SK-N-MC (cell line): ENCODE measurements around the gene SYCN.

Experiments used
- DNase-seq: peaks from one replicate; pipeline ENCODE4 v3.0.0-alpha.2; 2011; ENCODE audit warnings: low read depth, low spot score
- H3K27ac ChIP-seq: fragments of 200-600 bp; sonication (generic); 2 replicates; pipeline ENCODE4 v1.5.1; 2016; ENCODE audit warnings: mixed run types
- H3K36me3 ChIP-seq: fragments of 200-600 bp; sonication (generic); 2 replicates; pipeline ENCODE4 v1.6.1; 2017; ENCODE audit warnings: antibody characterized with exemption, low read length, mixed read lengths; ENCODE audit not compliant: insufficient read depth
- H3K4me3 ChIP-seq: fragments of 200-600 bp; sonication (generic); 2 replicates; pipeline ENCODE4 v1.5.1; 2016
- H3K9ac ChIP-seq: fragments of 200-600 bp; sonication (generic); 2 replicates; pipeline ENCODE4 v1.8.0; 2017; ENCODE audit warnings: mixed run types, mixed read lengths; ENCODE audit not compliant: insufficient read length
- H3K9me3 ChIP-seq: fragments of 200-600 bp; sonication (generic); 2 replicates; pipeline ENCODE4 v1.6.1; 2017; ENCODE audit warnings: low read depth, mild to moderate bottlenecking, antibody characterized with exemption, low read length, moderate library complexity, mixed read lengths
- EZH2 ChIP-seq: fragments of 200-600 bp; sonication (generic); IDR thresholded peaks from one replicate; pipeline ENCODE4 v1.6.1; 2017; ENCODE audit warnings: antibody characterized with exemption
- FOXP2 ChIP-seq: optimal IDR thresholded peaks from 2 replicates; pipeline ENCODE3; 2011; ENCODE audit warnings: mild to moderate bottlenecking, moderate library complexity; ENCODE audit not compliant: insufficient read depth; ENCODE audit errors: extremely low read length, control extremely low read depth
- POLR2AphosphoS5 ChIP-seq: IDR thresholded peaks from 2 replicates; pipeline ENCODE4 v1.6.1; 2012; ENCODE audit warnings: mild to moderate bottlenecking, low read depth, low read length, borderline replicate concordance

The SYCN gene

DNA sequence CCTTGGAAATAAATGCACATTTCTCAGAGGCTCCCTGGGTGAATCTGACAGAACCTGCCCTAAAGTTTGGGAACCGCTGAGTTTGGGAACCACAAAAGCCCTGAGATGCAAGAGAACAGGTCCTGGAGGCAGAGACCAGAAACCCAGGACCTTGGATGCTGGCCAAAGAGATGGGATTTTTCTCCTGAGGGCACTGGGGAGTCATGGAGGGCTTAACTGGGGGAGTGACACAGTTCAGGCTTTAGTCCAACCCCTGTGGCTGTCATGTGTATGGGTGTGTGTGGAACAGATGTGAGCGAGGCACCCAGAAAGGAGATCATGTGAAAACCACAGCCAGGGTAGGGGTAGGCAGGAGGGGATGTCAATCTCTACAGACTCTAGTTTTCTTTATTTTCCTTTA lies 11.2 kb downstream of the SYCN start:
- TF ChIP-seq FOXP2 (no peak), POLR2AphosphoS5 (no peak), EZH2 (no peak)

DNA sequence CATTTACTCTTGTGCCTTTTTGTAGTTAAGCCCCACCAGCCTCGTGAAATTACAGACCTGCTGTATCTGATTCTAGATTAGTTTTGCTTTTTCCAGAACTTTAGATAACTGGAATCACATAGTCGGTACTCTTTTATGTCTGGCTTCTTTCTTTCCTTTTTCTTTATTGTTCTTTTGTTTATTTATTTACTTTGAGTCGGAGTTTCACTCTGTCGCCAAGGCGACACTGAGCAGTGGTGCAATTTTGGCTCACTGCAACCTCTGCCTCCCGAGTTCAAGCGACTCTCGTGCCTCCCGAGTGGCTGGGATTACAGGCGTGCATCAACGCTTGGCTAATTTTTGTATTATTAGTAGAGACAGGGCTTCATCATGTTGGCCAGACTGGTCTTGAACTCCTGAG lies 13.3 kb downstream of the SYCN start:
- DNase-seq, result no peak
- TF ChIP-seq FOXP2, result no peak
- TF ChIP-seq EZH2, result no peak
- TF ChIP-seq POLR2AphosphoS5, result no peak
- Histone ChIP-seq H3K9ac (no peak overlapping the region), H3K36me3 (no peaks in the 10 kb centered on the region), H3K9me3 (no peaks in the 10 kb centered on the region), H3K4me3 (no peak overlapping the region), H3K27ac (no peak overlapping the region)

More for the DNA sequence above, 11.2 kb downstream of the SYCN start:
- Histone ChIP-seq H3K9me3 (no peaks in the 10 kb centered on the region), H3K9ac (no peak overlapping the region), H3K36me3 (no peaks in the 10 kb centered on the region), H3K27ac (no peak overlapping the region), H3K4me3 (no peak overlapping the region)
- no peak for DNase-seq

DNA sequence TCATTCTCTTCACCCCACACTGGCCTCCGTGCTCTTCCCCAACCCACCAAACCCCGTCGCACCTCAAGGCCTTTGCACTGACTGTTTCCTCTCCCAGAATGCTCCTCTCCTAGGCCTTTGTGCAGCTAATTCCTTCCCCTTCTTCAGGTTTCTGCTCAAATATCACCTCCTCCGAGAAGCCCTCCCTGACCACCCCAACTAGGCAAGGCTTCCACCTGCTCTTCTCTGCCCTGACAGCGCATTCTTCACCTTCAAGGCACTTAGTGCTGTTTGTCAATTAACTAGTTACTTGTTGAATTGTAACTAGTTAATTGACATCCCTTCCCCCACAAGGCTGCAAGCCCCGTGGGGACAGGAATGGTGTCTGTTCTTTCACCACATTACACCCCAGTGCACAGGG lies 15.1 kb downstream of the SYCN start:
- no peak for DNase-seq
- TF ChIP-seq EZH2, result no peak
- no peak for TF ChIP-seq POLR2AphosphoS5
- TF ChIP-seq FOXP2, result no peak

DNA sequence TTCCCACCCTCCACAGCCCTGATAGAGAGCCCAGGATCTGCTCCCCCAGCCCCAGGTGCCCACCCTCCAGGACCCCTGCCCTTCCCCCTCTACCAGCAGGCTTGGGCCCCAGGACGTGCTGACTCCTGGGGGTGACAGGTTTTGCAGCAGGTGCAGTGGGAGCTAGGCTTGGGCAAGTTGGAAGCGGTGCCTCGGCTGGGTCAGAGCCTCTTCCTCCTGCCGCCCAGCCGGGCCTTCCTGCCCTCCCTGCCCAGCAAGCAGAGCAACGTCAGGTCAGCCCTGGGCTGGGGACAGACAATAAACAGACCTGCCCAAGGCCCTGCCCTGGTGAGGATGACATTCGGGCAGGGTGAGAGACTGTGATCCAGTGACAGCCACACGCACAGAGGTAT lies 16.5 kb downstream of the SYCN start:
- DNase-seq, result no peak
- Histone ChIP-seq H3K9me3 (no peaks in the 10 kb centered on the region), H3K4me3 (no peak overlapping the region), H3K9ac (no peak overlapping the region), H3K27ac (no peak overlapping the region), H3K36me3 (no peaks in the 10 kb centered on the region)
- no peak for TF ChIP-seq FOXP2
- TF ChIP-seq EZH2, result no peak
- no peak for TF ChIP-seq POLR2AphosphoS5

More for the DNA sequence above, 15.1 kb downstream of the SYCN start:
- Histone ChIP-seq H3K27ac (no peak overlapping the region), H3K36me3 (no peaks in the 10 kb centered on the region), H3K9me3 (no peaks in the 10 kb centered on the region), H3K9ac (no peak overlapping the region), H3K4me3 (no peak overlapping the region)

DNA sequence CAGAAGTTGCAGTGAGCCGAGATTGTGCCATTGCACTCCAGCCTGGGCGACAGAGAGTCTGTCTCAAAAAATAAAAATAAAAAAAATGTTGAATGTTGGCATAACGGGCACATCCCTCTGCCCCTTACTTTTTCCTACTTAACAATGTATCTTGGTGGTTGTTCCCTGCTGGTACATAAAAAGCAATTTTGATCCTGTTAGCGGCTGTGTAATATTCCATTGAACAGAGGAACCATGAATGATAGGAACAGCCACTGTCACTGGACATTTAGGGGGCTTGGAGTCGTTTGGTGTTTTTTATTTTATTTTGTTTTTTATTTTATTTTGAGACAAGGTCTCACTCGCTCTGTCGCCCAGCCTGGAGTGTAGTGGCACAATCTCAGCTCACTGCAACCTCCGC lies 17.7 kb downstream of the SYCN start:
- no peaks in the 10 kb centered on the region for H3K9me3 ChIP-seq
- H3K4me3 ChIP-seq, result no peak overlapping the region
- no peak for DNase-seq
- TF ChIP-seq POLR2AphosphoS5, result no peak
- no peak for TF ChIP-seq FOXP2
- TF ChIP-seq EZH2, result no peak
- H3K27ac ChIP-seq, result no peak overlapping the region
- H3K9ac ChIP-seq, result no peak overlapping the region
- no peaks in the 10 kb centered on the region for H3K36me3 ChIP-seq

DNA sequence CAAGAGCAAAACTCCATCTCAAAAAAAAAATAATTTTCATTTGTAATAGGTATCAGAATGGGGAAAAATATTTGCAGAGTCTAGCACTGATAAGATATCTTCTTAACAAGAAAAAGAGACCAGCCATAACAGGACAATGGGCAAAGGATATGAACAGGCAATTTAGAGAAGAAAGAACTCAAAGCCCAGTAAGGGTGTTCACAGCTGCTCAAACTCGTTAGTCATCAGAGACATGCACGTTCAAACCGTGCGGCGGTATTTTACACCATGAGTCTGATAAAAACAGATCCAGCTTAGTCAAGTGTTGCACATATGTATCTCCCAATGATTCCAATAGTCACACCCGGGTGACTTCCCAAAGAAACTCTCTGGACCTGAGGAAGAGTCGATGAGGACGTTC lies 21.0 kb downstream of the SYCN start:
- Histone ChIP-seq H3K27ac (no peak overlapping the region), H3K4me3 (no peak overlapping the region), H3K9me3 (no peaks in the 10 kb centered on the region), H3K9ac (no peak overlapping the region), H3K36me3 (no peaks in the 10 kb centered on the region)
- no peak for DNase-seq
- TF ChIP-seq FOXP2, result no peak
- TF ChIP-seq EZH2, result no peak
- TF ChIP-seq POLR2AphosphoS5, result no peak

DNA sequence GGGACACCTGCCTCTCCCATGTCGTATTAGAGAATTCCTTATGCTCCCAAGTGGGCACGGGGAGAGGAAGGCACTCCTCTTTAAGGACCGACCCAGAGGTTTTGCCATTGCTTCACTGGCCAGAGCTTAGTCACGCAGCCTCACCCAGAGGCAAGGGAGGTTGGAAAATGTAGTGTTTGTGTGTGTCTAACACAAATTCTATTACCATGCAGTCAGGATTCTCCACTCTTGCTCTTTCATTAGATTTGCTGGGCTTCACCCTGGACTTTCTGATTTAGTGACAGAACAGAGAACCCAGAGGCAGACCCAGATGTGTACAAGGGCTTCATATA lies 21.9 kb downstream of the SYCN start:
- Histone ChIP-seq H3K9ac (no peak overlapping the region), H3K36me3 (no peaks in the 10 kb centered on the region), H3K27ac (no peak overlapping the region), H3K9me3 (no peaks in the 10 kb centered on the region), H3K4me3 (no peak overlapping the region)
- no peak for DNase-seq
- TF ChIP-seq EZH2, result no peak
- no peak for TF ChIP-seq POLR2AphosphoS5
- TF ChIP-seq FOXP2, result no peak

DNA sequence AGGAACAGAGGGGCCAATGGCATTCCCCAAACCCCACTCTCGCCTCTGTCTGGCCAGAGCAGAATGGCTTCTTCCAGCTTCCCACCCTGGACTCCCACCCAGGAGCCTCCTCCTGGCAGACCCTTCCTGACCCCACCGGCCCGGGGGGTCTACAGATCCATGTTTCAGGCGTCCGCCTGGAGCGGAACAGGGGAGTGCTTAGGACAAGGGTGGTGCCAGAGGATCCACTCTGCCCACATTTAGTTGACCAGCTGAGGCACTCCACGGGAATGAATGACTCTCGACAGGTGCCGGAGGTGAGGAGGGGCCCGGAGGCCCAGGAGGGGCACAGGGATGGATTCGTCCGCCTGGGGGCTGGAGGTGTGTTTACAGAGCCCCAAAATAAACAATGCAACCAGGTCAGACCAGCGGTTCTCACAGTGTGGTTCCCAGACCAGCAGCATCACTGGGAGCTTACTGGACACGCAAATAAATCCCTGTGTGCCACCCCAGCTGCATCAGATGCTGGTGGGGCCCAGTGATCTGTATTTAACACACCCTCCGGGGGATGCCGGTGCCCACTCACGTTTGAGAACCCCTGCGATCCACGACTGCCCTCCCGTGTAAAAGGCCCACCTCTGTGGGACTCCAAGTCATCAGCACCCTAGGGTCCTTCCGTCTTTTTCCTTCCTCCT lies 22.4 kb downstream of the SYCN start:
- Histone ChIP-seq H3K9me3 (no peaks in the 10 kb centered on the region), H3K27ac (no peak overlapping the region), H3K4me3 (no peak overlapping the region), H3K9ac (no peak overlapping the region), H3K36me3 (no peaks in the 10 kb centered on the region)
- no peak for DNase-seq
- no peak for TF ChIP-seq EZH2
- no peak for TF ChIP-seq FOXP2
- no peak for TF ChIP-seq POLR2AphosphoS5

DNA sequence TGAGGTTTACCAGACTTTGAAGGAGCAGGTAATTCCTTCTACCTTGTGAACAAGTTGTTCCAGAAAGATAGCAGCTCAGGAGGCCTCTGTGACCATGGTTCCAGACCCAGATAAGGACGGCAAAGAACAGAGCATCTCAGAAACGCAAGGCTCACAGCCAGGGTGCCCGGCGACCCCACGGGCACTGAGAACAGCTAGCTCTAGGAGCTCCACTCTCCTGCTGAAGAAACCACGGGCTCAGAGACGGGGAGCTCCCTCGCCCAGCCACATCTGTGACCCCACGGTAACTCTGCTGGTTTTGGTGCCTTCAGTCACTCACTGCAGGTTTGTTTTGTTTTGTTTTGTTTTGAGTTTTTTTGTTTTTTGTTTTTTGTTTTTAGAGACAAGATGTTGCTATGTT lies 23.3 kb downstream of the SYCN start:
- TF ChIP-seq FOXP2, result no peak
- no peak for TF ChIP-seq EZH2
- no peak for TF ChIP-seq POLR2AphosphoS5
- Histone ChIP-seq H3K4me3 (no peak overlapping the region), H3K9ac (no peak overlapping the region), H3K36me3 (no peaks in the 10 kb centered on the region), H3K9me3 (no peaks in the 10 kb centered on the region), H3K27ac (no peak overlapping the region)
- no peak for DNase-seq
